GM18907 (cell line): Measurements from ENCODE around the gene FOXK1.
"Not testable (repeated sequence)": the region's sequence is repeated elsewhere in the genome, so short reads cannot be mapped to it uniquely, and the experiment has no call there.

Experiments
- ATAC-seq: cut with Tn5 transposase; IDR thresholded peaks from one replicate; pipeline ENCODE4 v1.9.1; 2021; ENCODE audit warnings: mild to moderate bottlenecking, moderate library complexity; ENCODE audit not compliant: unreplicated experiment

The FOXK1 gene

GRCh38 chr7:4797858-4798705, 116.0 kb downstream of the FOXK1 start:
- no peak for ATAC-seq

GRCh38 chr7:4798706-4799235, 116.7 kb downstream of the FOXK1 start:
- no peak for ATAC-seq

- ATAC-seq: no peak
Observed at GRCh38 chr7:4799508-4800268, 117.6 kb downstream of the FOXK1 start.

GRCh38 chr7:4800487-4800886, 118.4 kb downstream of the FOXK1 start:
- no peak for ATAC-seq

GRCh38 chr7:4800926-4801838, 119.1 kb downstream of the FOXK1 start:
- no peak for ATAC-seq

GRCh38 chr7:4801839-4802231, 119.7 kb downstream of the FOXK1 start:
- no peak for ATAC-seq

GRCh38 chr7:4802577-4802976, 120.5 kb downstream of the FOXK1 start:
- not testable (repeated sequence) for ATAC-seq

GRCh38 chr7:4803397-4804241, 121.5 kb downstream of the FOXK1 start:
- ATAC-seq: no peak

- ATAC-seq: no peak
Observed at GRCh38 chr7:4805110-4805983, 123.3 kb downstream of the FOXK1 start.

- no peak for ATAC-seq
Observed at GRCh38 chr7:4805984-4806300, 123.8 kb downstream of the FOXK1 start.

GRCh38 chr7:4806983-4807597, 125.0 kb downstream of the FOXK1 start:
- no peak for ATAC-seq

GRCh38 chr7:4807598-4808016, 125.5 kb downstream of the FOXK1 start:
- ATAC-seq: no peak

GRCh38 chr7:4808026-4808425, 125.9 kb downstream of the FOXK1 start:
- no peak for ATAC-seq

GRCh38 chr7:4808565-4808964, 126.5 kb downstream of the FOXK1 start:
- ATAC-seq: no peak

- no peak for ATAC-seq
Observed at GRCh38 chr7:4809091-4809591, 127.0 kb downstream of the FOXK1 start.

- no peak for ATAC-seq
Observed at GRCh38 chr7:4809666-4810065, 127.6 kb downstream of the FOXK1 start.

- ATAC-seq: no peak
Observed at GRCh38 chr7:4814433-4814832, 132.3 kb downstream of the FOXK1 start.

GRCh38 chr7:4815121-4815520, 133.0 kb downstream of the FOXK1 start:
- ATAC-seq: no peak
